ENCODE measurements around the gene LDLRAD1. TPM values are rescaled to one million over a fixed set of nuclear protein-coding genes. Genes with fewer than 3 reads are reported as not detected.

The LDLRAD1 gene
- total RNA-seq, 2 experiments from 2014 or later, result not detected

GRCh38 chr1:54018635-54019034, 649 bp upstream of the LDLRAD1 start:
- TF ChIP-seq, protein P1, sequence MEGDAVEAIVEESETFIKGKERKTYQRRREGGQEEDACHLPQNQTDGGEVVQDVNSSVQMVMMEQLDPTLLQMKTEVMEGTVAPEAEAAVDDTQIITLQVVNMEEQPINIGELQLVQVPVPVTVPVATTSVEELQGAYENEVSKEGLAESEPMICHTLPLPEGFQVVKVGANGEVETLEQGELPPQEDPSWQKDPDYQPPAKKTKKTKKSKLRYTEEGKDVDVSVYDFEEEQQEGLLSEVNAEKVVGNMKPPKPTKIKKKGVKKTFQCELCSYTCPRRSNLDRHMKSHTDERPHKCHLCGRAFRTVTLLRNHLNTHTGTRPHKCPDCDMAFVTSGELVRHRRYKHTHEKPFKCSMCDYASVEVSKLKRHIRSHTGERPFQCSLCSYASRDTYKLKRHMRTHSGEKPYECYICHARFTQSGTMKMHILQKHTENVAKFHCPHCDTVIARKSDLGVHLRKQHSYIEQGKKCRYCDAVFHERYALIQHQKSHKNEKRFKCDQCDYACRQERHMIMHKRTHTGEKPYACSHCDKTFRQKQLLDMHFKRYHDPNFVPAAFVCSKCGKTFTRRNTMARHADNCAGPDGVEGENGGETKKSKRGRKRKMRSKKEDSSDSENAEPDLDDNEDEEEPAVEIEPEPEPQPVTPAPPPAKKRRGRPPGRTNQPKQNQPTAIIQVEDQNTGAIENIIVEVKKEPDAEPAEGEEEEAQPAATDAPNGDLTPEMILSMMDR (IDR thresholded peaks at IDR 0.05), result no peak
- Histone ChIP-seq H3K36me3 (ENCODE audit: insufficient read depth, low read length) (no peaks in the 10 kb centered on the region), H3K4me1 (ENCODE audit: insufficient read depth, low read length) (no peaks in the 10 kb centered on the region), H3K27me3 (ENCODE audit: control insufficient read depth in 1 of 2, insufficient read depth in 2 of 2, low read length in 2 of 2) (no peaks in the 10 kb centered on the region), H3K4me3 (ENCODE audit: low read length) (no peak overlapping the region), H3K9me3 (ENCODE audit: control insufficient read depth in 1 of 2, insufficient read depth in 1 of 2, low read length in 2 of 2) (no peaks in the 10 kb centered on the region), H3K27ac (ENCODE audit: low read depth in 1 of 2, low read length in 2 of 2) (no peak overlapping the region)
- ChIA-PET POLR2A (no interaction called here), CTCF (no interaction called here)
- Mint-ChIP-seq H3K36me3 (ENCODE audit: low read depth) (no peaks in the 10 kb centered on the region), H3K4me3 (no peak overlapping the region), H3K4me1 (ENCODE audit: low read depth) (no peaks in the 10 kb centered on the region), H3K27ac (no peak overlapping the region), H3K27me3 (no peaks in the 10 kb centered on the region), H3K9me3 (no peaks in the 10 kb centered on the region)
- DNase-seq (no peak), ATAC-seq (ENCODE audit: poor library complexity) (no peak)
- intact Hi-C loops (cut with DNase I, micrococcal nuclease), result no loop called here

DNA sequence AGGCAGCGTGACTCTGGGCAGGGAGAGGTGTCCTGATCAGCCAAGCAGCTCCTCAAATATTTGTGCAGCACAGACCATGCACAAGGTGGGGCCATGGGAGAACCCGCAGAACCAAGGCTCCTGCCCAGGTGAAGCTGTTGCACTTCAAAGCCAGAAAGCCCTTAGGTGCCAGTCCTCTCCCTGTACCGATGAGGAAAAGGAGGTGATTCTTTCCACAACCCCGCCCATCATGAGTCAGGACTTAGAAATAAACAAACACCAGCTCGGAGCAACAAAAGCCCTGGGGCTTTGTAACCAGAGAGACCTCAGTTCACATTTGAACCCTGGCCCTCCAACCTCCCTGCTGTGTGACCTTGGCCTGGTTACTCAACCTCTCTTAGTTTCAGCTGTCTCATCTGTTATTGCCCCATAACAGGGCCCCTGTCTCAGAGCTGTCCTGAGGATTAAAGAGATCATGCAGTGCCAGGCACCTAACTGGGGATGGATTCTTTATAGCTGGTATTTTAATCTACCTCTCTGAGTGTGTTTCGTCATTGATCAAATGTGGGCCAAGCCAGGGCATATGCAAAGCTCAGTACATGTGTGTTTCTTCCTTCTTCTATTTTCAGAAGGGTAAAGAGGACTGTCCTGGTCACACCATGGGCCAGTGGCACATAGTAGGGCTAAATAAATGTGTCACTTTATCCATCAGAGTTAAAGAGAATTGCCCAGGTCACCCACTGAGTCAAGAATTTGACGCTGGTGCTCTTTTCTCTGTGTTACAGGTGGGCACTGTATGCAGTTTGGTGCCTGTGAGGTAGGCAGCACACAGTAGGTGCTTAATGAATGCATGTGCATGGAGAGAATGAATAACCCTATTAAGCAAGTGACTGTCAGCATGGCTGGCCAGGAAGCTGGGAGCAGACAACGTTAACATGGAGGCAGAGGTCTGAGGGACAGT, 1.4 kb downstream of the LDLRAD1 start:
- Histone ChIP-seq H3K4me1 (ENCODE audit: insufficient read depth, low read length) (no peaks in the 10 kb centered on the region), H3K4me3 (ENCODE audit: low read length) (no peak overlapping the region), H3K36me3 (ENCODE audit: insufficient read depth, low read length) (no peaks in the 10 kb centered on the region), H3K27ac (ENCODE audit: low read depth in 1 of 2, low read length in 2 of 2) (no peak overlapping the region), H3K9me3 (ENCODE audit: control insufficient read depth in 1 of 2, insufficient read depth in 1 of 2, low read length in 2 of 2) (no peaks in the 10 kb centered on the region), H3K27me3 (ENCODE audit: control insufficient read depth in 1 of 2, insufficient read depth in 2 of 2, low read length in 2 of 2) (no peaks in the 10 kb centered on the region)
- Mint-ChIP-seq H3K4me1 (ENCODE audit: low read depth) (no peaks in the 10 kb centered on the region), H3K36me3 (ENCODE audit: low read depth) (no peaks in the 10 kb centered on the region), H3K9me3 (no peaks in the 10 kb centered on the region), H3K27ac (no peak overlapping the region), H3K27me3 (no peaks in the 10 kb centered on the region), H3K4me3 (no peak overlapping the region)
- ChIA-PET CTCF (no interaction called here), POLR2A (no interaction called here)
- ATAC-seq (ENCODE audit: poor library complexity) (no peak), DNase-seq (no peak)
- TF ChIP-seq, protein P1 (IDR thresholded peaks at IDR 0.05), result no peak
- intact Hi-C loops (cut with DNase I, micrococcal nuclease), result no loop called here

GRCh38 chr1:54014009-54014629, 3.9 kb downstream of the LDLRAD1 start:
- no peaks in the 10 kb centered on the region for H3K27me3 ChIP-seq (ENCODE audit: control insufficient read depth in 1 of 2, insufficient read depth in 2 of 2, low read length in 2 of 2)
- Mint-ChIP-seq H3K4me1 (ENCODE audit: low read depth) (no peaks in the 10 kb centered on the region), H3K27ac (no peak overlapping the region), H3K27me3 (no peaks in the 10 kb centered on the region), H3K36me3 (ENCODE audit: low read depth) (no peaks in the 10 kb centered on the region), H3K9me3 (no peaks in the 10 kb centered on the region), H3K4me3 (no peak overlapping the region)
- ChIA-PET POLR2A (no interaction called here), CTCF (no interaction called here)
- no peaks in the 10 kb centered on the region for H3K4me1 ChIP-seq (ENCODE audit: insufficient read depth, low read length)
- intact Hi-C loops (cut with DNase I, micrococcal nuclease), result no loop called here
- ATAC-seq (ENCODE audit: poor library complexity) (no peak), DNase-seq (no peak)
- no peak overlapping the region for H3K27ac ChIP-seq (ENCODE audit: low read depth in 1 of 2, low read length in 2 of 2)
- no peaks in the 10 kb centered on the region for H3K36me3 ChIP-seq (ENCODE audit: insufficient read depth, low read length)
- TF ChIP-seq, protein P1 (IDR thresholded peaks at IDR 0.05), result no peak
- H3K9me3 ChIP-seq (ENCODE audit: control insufficient read depth in 1 of 2, insufficient read depth in 1 of 2, low read length in 2 of 2), result no peaks in the 10 kb centered on the region
- no peak overlapping the region for H3K4me3 ChIP-seq (ENCODE audit: low read length)

All from CD4-positive, alpha-beta T cell (primary cell).